Measurements from ENCODE around the gene AJM1.
"Not testable (repeated sequence)": the region's sequence is repeated elsewhere in the genome, so short reads cannot be mapped to it uniquely, and the experiment has no call there.

Gene AJM1

DNA sequence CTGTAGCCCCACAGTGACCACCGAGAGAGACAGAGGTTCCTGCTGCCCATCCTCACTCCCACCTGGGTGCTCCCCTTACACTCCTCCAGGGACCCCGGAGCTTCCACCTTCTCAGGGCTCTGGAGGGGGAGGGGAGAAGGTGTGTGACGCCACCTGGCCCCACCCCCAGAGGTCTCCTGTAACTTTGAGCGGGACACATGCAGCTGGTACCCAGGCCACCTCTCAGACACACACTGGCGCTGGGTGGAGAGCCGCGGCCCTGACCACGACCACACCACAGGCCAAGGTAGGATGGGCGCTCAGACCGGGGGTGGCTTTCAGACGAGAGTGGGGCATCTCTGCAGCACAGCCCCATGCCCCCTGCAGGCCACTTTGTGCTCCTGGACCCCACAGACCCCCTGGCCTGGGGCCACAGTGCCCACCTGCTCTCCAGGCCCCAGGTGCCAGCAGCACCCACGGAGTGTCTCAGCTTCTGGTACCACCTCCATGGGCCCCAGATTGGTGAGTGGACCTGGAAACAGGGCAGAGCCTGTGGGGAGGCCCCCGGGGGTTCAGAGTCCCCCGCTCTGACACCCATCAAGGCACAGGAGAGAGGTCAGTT, 14.4 kb downstream of the AJM1 start:
- DNase-seq, result no peak

DNA sequence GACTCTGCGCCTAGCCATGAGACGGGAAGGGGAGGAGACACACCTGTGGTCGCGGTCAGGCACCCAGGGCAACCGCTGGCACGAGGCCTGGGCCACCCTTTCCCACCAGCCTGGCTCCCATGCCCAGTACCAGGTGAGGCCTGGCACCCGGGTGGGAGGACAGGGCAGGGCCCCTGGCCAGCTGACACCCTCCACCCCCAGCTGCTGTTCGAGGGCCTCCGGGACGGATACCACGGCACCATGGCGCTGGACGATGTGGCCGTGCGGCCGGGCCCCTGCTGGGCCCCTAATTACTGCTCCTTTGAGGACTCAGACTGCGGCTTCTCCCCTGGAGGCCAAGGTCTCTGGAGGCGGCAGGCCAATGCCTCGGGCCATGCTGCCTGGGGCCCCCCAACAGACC, 14.9 kb downstream of the AJM1 start:
- DNase-seq, result no peak

GRCh38 chr9:136857581-136858412, 15.5 kb downstream of the AJM1 start:
- DNase-seq, result no peak

DNA sequence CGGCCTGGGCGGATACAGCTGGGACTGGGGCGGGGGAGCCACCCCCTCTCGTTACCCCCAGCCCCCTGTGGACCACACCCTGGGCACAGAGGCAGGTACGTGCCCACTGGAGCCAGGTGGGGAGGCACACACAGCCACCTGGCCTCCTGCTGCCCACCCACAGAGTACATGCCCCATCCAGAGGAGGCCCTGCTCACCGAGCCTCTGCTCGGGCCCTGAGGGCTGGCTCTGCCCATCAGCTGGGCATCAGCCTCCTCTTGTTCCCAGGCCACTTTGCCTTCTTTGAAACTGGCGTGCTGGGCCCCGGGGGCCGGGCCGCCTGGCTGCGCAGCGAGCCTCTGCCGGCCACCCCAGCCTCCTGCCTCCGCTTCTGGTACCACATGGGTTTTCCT, 16.2 kb downstream of the AJM1 start:
- DNase-seq, result no peak

DNA sequence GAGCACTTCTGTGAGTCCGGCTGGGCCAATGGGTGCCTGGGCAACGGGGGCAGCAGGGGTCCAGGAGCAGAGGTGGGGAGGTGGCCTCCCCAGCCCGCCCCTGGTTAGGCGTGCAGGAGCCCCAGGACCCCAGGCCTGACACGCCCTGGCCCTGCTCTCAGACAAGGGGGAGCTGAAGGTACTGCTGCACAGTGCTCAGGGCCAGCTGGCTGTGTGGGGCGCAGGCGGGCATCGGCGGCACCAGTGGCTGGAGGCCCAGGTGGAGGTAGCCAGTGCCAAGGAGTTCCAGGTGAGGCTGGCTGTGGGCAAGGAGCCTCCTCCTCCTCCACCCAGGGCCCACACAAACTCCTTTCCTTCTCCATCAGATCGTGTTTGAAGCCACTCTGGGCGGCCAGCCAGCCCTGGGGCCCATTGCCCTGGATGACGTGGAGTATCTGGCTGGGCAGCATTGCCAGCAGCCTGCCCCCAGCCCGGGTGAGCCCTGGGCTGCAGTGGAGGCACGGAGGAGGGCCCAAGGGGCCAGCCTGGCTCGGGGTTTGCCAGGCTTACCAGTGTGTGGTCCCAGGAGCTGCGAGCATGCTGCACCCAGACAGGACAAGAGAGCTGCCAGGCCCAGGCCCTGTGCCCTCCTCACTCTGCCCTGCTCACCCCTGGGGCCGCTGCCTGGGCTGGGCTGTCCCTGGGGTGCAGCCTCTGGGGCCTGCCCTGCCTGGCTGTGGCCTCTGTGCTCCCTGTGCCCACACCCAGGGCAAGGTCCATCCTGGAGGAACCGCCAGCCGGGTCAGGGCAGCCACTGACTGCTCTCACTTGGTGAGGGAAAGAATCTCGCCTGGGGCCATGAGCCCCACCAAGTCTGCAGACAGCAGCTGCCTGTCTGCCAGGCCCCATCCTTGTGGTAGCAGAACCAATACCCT, 16.8 kb downstream of the AJM1 start:
- DNase-seq, result no peak

GRCh38 chr9:136860529-136860928, 18.3 kb downstream of the AJM1 start:
- DNase-seq, result no peak

- no peak for DNase-seq
Measured at GRCh38 chr9:136860933-136861873, 18.9 kb downstream of the AJM1 start.

DNA sequence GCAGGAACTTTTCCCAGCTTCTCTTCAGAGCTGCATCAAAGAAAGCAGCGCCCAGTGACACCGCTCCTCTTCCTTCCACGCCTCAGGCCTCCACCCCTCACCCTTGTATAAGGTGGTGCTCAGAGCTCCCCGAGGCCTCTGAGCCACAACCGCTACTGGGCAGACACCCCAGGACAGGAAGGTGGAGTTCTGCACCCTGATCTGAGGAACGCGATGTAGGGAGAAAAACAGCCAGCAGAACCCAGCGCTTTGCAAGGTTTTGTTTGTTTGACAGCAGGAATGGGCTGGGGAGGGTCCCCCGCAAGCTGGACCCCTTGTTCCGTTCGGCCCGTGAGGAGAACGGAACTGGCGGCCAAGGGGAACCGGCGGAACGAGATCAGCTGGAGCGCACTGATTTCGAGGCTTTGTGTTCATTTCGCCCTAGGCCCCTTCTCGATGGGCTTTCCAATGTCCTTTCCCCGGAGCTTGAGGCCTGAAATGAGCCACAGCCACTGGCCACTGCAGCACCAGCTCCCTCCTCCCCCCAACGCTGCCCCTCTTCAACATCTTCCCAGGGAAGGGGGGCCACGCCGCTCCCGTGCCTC, 19.7 kb downstream of the AJM1 start:
- DNase-seq, result no peak

GRCh38 chr9:136862849-136863622, 20.8 kb downstream of the AJM1 start:
- DNase-seq, result no peak

DNA sequence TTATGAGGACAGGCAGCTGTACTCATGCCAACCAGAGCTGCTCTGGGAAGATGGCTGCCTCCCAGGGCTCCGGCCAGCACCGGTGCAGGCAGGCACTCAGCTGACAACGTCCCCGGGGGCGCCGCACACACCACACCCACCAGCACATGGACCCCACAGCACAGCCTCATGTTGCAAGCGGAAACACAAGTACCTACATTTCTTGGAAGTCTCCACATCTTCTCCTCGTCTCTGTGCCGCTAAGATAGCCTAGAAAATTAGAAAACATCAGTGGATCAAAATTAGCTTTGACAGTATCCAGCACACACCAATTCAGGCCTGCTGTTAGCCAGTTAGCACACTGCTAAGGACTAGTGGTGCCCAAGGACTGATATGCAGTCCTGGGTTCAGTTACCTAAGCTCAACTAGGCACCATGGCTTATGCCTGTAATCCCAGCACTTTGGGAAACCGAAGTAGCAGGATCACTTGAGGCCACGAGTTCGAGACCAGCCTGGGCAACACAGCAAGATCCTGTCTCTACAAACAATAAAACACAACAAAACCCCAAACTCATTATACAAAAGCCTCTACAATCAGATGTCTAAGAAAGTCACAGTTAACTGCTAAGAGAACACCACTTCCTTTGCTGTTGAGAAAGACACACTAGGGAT, 21.5 kb downstream of the AJM1 start:
- no peak for DNase-seq

DNA sequence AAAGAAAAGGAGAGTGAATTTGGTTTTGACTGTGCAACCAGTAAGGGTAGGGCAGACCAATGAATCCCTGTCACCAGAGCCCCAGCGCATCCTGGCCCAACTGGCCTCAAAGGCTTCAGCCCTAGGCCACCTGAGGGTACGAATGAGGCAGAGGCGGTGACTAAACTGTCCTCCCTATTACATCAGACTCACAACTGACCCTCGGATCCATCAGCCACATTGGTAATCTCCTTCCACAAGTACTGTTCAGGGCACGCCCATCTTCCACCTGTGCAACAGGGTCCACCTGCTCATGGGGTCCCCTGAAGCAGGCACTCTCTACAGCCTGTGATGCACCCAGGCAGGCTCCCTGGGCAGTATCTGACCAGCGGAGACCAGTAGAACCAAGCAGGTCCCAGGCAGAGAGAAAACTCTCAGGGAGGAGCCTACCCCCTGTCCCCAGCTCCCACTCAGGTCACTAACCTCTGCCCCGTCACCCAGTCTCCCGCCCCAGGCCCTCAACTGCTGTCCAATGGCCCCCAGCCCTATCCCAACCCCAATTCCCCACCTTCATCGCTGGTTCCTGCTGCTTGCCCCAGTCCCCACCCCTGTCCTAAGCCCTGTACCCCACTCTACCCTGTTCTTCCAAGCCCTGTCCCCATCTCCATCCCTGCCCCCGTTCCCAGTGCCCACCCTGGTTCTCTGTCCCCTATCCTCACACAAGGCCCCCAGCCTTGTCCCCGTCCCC, 22.9 kb downstream of the AJM1 start:
- no peak for DNase-seq

- no peak for DNase-seq
Measured at GRCh38 chr9:136865768-136866103, 23.5 kb downstream of the AJM1 start.

DNA sequence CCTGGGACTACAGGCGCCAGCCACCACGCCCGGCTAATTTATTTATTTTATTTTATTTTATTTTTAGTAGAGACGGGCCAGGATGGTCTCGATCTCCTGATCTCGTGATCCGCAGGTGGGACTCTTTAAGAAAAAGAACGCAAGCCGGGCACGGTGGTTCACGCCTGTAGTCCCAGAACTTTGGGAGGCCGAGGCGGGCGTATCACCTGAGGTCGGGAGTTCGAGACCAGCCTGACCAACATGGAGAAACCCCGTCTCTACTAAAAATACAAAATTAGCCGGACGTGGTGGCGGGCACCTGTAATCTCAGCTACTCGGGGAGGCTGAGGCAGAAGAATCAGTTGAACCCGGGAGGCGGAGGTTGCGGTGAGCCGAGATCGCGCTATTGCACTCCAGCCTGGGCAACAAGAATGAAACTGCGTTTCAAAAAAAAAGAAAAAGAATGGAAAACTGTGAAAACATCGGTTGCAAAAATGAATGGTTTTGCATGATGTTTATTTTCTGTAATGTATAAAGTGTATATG, 24.7 kb downstream of the AJM1 start:
- not testable (repeated sequence) for DNase-seq

DNA sequence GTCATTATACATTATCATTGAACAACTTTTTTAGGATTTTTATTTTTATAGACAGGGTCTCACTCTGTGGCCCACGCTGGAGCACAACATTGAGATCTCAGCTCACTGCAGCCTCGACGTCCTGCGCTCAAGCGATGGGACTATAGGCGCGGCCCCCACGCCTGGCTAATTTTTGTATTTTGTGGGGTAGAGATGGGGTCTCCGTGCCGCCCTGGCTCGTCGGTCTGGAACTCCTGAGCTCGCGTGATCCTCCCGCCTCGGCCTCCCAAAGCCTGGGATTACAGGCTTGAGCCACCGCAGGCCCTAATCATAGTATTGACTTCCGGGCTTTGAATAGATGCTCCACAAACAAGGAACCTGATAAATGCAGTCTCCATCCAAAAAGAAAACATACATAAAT, 25.2 kb downstream of the AJM1 start:
- no peak for DNase-seq

- DNase-seq, result no peak
Measured at GRCh38 chr9:136867917-136868316, 25.6 kb downstream of the AJM1 start.

- no peak for DNase-seq
Measured at GRCh38 chr9:136868644-136869043, 26.4 kb downstream of the AJM1 start.

DNA sequence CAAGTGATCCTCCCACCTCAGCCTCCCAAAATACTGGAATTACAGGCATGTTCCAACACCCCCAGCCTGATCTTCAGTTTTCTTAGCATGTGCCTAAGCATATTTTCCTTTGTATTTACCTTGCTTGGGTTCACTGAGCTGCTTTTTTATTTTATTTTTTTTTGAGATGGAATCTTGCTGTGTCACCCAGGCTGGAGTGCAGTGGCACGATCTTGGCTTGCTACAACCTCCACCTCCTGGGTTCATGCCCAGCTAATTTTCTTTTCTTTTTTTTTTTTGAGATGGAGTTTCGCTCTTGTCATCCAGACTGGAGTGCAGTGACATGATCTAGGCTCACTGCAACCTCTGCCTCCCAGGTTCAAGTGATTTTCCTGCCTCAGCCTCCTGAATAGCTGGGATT, 27.3 kb downstream of the AJM1 start:
- not testable (repeated sequence) for DNase-seq

- DNase-seq, result no peak
Measured at GRCh38 chr9:136875155-136875554, 32.9 kb downstream of the AJM1 start.

GRCh38 chr9:136876476-136876875, 34.2 kb downstream of the AJM1 start:
- DNase-seq, result no peak

DNA sequence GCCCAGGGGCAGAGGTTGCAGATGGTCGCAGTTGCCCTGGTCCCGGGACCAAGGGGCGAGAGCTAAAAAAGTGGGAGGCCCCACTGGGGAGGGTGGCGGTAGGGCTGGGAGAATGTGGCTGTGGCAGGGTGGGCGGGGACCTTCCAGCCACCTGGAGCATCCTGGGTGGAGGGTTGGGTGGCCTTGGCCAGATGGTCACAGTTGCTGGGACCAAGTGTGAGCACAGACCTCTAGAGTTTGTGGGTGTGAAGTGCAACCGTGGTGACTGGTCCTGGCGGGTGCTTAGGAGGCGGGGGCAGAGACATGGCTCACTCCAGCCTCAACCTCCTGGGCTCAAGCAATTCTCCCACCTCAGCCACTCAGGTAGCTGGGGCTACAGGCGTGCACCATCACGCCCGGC, 38.4 kb downstream of the AJM1 start:
- DNase-seq, result no peak
